Cerebellar nuclear complex (tissue), 1 donor: Measurements from ENCODE around the gene DPP10.
"Not testable (repeated sequence)": the region's sequence is repeated elsewhere in the genome, so short reads cannot be mapped to it uniquely, and the experiment has no call there.

Experiments used
- DNase-seq, 2 experiments: peaks; one replicate each; lab custom pipeline; 2025; lab: John Stamatoyannopoulos, UW

Gene DPP10

DNA sequence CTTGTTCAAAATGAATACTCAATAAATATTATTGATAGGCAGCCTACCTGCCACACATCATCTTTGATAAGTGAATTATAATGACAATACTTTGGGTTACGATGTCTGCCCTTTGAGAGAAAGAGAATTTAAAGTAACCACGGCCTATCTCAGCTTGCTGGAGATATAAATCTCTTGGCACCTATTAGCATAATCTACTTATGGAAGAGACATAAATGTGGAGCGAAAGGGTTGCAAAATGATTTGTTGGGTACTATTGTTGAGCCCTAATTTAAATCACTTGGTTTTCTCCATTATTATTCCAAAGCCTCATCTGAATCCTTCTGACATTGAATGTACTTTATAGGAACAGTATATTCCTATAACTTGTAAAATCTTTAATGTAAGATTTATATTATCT lies 520.1 kb downstream of the DPP10 start:
- no peak for DNase-seq

GRCh38 chr2:114968748-114969400 lies 526.4 kb downstream of the DPP10 start:
- no peak for DNase-seq

GRCh38 chr2:115004321-115004720 lies 561.9 kb downstream of the DPP10 start:
- DNase-seq: not testable (repeated sequence)

DNA sequence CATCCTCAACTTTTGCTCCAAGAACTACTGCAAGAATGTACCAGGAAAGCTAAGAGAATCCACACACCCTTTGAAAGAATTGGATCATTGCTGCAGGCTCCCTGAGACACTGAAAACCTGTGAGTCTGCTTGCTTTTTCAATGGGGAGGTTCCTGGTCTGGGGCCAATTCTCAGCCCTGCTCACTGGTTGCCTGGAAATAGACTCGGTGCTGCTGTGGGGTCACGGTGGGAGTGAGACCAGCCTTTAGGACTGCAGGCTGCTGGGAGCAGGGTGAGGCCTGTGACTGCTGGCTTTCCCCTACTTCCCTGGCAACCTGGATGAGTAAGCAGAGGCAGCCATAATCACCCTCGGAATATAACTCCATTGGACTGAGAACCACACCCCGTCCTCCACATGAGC lies 569.3 kb downstream of the DPP10 start:
- DNase-seq: no peak

DNA sequence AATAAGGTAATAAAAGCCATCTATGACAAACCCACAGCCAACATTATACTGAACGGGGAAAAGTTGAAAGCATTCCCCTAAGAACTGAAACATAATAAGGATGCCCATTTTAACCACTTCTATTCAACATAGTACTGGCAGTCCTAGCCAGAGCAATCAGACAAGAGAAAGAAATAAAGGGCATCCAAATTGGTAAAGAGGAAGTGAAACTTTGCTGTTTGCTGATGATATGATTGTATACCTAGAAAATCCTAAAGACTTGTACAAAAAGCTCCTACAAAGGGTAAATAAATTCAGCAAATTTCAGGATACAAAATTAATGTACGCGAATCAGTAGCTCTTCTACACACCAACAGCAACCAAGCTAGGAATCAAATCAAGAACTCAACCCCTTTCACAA lies 579.6 kb downstream of the DPP10 start:
- DNase-seq: not testable (repeated sequence)

DNA sequence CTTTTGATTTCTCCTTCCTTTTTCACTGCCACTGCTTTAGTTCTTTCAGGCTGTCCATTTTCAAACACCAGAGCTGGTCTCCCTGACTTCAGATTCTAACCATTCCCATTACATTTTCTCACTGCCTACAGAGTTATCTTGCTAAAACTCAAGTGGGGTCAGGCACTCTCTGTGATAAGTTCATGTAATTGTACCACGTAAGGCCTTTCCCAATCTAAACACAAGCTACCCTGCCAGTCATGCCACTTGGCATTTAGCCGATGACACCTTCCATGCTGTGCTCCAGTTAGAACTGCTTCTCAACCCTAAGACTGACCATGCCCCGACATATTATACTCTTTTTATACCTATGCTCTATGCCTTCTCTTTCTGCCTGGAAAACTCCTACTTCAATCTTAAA lies 592.4 kb downstream of the DPP10 start:
- no peak for DNase-seq

DNA sequence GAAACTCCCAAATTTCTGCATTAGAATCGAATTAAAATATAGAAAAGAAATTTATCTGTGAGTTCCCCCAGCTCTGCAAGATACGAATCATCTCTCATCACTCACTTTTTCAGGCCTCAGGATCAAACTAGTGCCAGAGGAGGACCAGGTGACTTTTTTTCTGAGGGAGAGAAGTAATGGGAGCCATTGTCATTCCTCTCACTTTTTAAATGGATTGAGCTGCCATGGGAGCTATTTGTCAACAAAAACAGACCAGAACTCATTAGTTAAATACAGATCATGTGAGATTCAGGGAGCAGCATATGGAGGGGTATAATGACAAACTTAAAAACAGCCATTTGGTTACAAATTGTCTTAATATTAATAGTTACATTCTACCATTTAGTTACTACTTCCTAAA lies 594.4 kb downstream of the DPP10 start:
- no peak for DNase-seq

DNA sequence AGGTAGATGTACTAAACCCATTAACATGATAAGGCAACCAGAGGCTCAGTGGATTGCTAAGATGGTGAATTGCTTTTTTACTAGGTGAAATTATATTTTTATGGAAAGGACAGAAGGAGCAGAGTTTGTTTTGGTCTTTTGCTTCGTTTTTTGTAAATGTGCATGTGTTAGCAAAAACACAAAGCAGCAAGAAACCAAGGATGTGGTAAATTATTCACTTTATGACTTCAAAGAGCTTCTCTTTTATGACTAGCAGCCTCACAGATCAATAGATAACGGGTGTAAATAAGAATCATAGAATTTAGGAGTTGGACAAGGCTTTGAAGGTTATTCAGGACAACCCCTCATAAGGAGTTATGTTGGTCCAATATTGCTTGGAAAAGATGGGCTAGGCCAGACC lies 615.0 kb downstream of the DPP10 start:
- no peak for DNase-seq

- no peak for DNase-seq
Observed at GRCh38 chr2:115070002-115070401, 627.6 kb downstream of the DPP10 start.

- no peak for DNase-seq
Observed at GRCh38 chr2:115071534-115071933, 629.1 kb downstream of the DPP10 start.

- no peak for DNase-seq
Observed at GRCh38 chr2:115075800-115076199, 633.4 kb downstream of the DPP10 start.

DNA sequence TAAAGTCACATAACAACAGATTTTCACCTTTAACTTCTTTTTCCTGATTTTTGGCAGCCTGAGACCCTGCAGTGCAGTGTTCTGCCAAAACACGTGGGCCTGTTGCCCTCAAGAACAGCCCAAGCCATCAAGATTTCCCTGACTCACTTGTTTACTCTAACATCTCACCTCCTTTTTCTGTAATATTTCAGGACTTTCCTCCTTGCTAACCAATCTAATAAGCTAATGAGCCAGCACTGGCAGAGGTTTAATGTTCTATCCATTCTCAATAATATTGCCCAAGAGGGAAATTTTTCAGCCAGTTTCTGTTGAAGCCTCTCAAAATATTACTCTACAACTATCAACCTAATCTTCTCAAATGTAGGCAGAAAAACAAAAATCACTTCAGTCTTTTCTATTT lies 635.2 kb downstream of the DPP10 start:
- no peak for DNase-seq

DNA sequence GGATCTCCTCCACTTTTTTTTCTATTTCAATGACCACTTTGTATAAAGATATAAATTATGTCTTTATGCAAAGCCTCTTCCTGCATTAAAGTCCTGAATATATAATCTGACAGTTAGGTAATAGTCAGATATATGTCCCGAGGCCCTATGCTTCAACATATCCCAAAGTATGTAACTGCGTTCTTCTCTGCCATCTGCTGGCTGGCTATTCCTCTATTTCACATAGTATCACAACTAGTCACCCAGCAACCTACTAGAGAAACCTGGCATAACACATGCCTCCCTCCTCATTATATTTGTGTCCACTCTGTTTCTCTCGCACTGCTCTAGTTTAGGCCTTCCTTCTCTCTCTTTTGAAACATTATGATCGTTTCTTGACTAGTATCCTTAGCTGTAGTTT lies 640.8 kb downstream of the DPP10 start:
- no peak for DNase-seq

GRCh38 chr2:115083711-115084110 lies 641.3 kb downstream of the DPP10 start:
- DNase-seq: no peak

- no peak for DNase-seq
Observed at GRCh38 chr2:115084446-115084845, 642.0 kb downstream of the DPP10 start.

DNA sequence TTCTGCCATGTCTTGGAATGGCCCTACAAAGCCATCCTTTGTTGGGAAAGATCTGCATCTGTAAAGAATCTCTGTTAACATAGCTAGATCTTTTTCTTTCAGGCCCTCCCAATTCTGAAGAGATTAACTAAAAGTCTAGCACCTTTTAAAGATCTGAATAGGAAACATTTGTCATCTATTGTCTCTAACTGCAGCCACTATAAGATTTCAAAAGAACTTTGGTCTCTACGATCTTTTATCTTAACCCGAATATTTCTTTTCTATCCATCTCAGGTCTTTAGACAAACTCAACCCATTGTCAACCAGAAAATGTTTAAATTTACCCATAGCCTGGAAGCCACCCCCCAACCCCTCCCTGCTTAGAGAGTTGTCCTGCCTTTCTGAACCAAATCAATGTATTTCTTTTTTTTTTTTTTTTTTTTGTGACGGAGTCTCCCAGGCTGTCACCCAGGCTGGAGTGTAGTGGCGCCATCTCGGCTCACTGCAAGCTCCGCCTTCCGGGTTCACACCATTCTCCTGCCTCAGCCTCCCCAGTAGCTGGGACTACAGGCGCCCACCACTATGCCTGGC lies 643.7 kb downstream of the DPP10 start:
- not testable (repeated sequence) for DNase-seq

DNA sequence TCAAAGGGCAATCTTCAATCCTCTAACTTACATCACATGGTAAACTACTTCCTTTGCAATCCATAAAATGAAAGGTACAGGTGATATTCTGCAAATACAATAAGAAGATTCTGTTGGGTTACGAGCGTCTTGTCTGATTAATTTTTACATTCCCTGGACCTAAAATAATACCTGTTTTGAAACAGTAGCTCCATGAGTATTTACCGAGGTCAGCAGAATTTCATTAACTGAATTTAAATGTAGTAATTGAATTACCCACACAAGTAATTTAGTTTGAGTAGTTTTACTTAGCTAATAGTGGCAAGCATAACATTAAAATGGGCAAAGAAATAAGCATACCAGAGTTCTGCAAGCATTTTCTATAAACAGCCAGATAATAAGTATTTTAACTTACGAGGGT lies 652.0 kb downstream of the DPP10 start:
- DNase-seq: no peak

- DNase-seq: no peak
Observed at GRCh38 chr2:115105966-115106365, 663.5 kb downstream of the DPP10 start.

- no peak for DNase-seq
Observed at GRCh38 chr2:115115135-115115534, 672.7 kb downstream of the DPP10 start.

DNA sequence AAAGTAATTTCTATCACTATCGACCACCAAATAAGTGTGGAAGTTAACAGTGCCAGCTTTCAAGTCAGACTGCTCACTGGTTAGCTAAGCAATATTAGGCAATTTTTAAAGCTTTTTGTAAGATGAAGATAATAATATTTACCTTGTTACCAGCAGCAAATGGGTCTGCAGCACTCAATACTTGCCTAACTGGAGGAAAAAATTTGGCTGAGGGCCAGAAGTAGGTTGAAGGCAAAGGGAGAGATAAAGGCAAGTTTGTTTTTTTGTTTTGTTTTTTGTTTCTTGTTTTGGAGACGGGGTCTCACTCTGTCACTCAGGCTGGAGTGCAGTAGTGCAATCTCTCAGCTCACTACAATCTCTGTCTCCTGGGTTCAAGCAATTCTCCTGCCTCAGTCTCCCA lies 675.9 kb downstream of the DPP10 start:
- DNase-seq: no peak

GRCh38 chr2:115119086-115119485 lies 676.6 kb downstream of the DPP10 start:
- no peak for DNase-seq

GRCh38 chr2:115122701-115123100 lies 680.3 kb downstream of the DPP10 start:
- DNase-seq: no peak

- DNase-seq: no peak
Observed at GRCh38 chr2:115124817-115125216, 682.4 kb downstream of the DPP10 start.

DNA sequence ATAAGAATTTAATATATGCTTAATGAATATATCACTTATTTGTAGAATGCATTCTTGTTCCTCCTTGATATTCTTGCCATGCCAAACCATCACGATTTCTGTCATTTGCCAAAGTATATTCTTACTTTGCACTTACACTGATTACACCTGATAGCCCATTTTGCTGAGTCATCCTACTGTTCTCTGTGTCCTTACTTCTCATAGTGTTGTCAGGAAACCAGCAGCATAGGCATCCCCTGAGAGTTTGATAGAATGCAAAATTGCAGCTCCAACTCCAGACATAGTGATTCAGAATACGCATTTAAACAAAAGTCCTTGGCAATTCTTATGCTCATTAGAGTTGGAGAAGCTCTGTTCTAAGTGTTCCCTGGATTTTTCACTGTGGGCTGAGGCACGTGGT lies 687.1 kb downstream of the DPP10 start:
- no peak for DNase-seq
